PC-9 (cell line): ENCODE measurements around the gene NLRP1. TPM values are rescaled to one million over a fixed set of nuclear protein-coding genes. Genes with fewer than 3 reads are reported as not detected.

ENCODE experiments used
- BruUV-seq: library from RNA; stranded (reverse); fragments of 400-500 nt; replicated peaks from 2 replicates; lab custom pipeline; 2021; lab: Mats Ljungman, UMichigan
- CTCF ChIA-PET: fragments of 300-600 bp; sonication (Branson Sonifier 250); formaldehyde crosslinking; loops from one replicate; lab custom pipeline; 2022; ENCODE audit warnings: antibody characterized with exemption; lab: Charles Lee
- POLR2A ChIA-PET: fragments of 300-600 bp; sonication (Branson Sonifier 250); formaldehyde crosslinking; loops from one replicate; lab custom pipeline; 2022; ENCODE audit warnings: antibody characterized with exemption; ENCODE audit not compliant: unreplicated experiment; lab: Charles Lee
- DNase-seq, 2 experiments: peaks; one replicate each; pipeline versions ENCODE4 v3.0.0 to v3.0.0-alpha.2; 2015 to 2022; ENCODE audit warnings: mixed read lengths in 1 of 2
- H2AFZ ChIP-seq: fragments of 200-600 bp; sonication (generic); 2 replicates; pipeline ENCODE4 v1.8.1; 2017; ENCODE audit warnings: antibody characterized with exemption
- H3F3A ChIP-seq: fragments of 200-600 bp; sonication (generic); 2 replicates; pipeline ENCODE4 v1.8.1; 2017; ENCODE audit warnings: antibody characterized with exemption, mild to moderate bottlenecking, low read depth; ENCODE audit not compliant: insufficient read depth
- H3K27ac ChIP-seq: fragments of 200-600 bp; sonication (generic); 2 replicates; pipeline ENCODE4 v1.6.1; 2016; ENCODE audit warnings: mixed run types
- H3K27me3 ChIP-seq: fragments of 200-600 bp; sonication (generic); 2 replicates; pipeline ENCODE4 v1.6.1; 2016; ENCODE audit warnings: low read depth, mixed run types; ENCODE audit not compliant: insufficient read depth
- H3K36me3 ChIP-seq: fragments of 200-600 bp; sonication (generic); 2 replicates; pipeline ENCODE4 v1.6.1; 2016; ENCODE audit warnings: low read depth, mixed run types
- H3K4me1 ChIP-seq: fragments of 200-600 bp; sonication (generic); replicated peaks from 2 replicates; pipeline ENCODE4 v1.6.1; 2016; ENCODE audit warnings: mixed run types; ENCODE audit not compliant: insufficient read depth
- H3K4me2 ChIP-seq: fragments of 200-600 bp; sonication (generic); 2 replicates; pipeline ENCODE4 v1.6.1; 2017; ENCODE audit warnings: mixed run types
- H3K4me3 ChIP-seq: fragments of 200-600 bp; sonication (generic); 2 replicates; pipeline ENCODE4 v1.6.1; 2016; ENCODE audit warnings: mixed run types
- H3K79me2 ChIP-seq: fragments of 200-600 bp; sonication (generic); 2 replicates; pipeline ENCODE4 v1.6.1; 2017; ENCODE audit warnings: low read depth, mixed run types
- H3K9me2 ChIP-seq: fragments of 200-600 bp; sonication (generic); 2 replicates; pipeline ENCODE4 v1.8.1; 2017; ENCODE audit warnings: mild to moderate bottlenecking; ENCODE audit not compliant: insufficient read depth
- H3K9me3 ChIP-seq: fragments of 200-600 bp; sonication (generic); 2 replicates; pipeline ENCODE4 v1.8.1; 2016; ENCODE audit warnings: low read depth; ENCODE audit not compliant: insufficient read depth
- H4K20me1 ChIP-seq: fragments of 200-600 bp; sonication (generic); 2 replicates; pipeline ENCODE4 v1.8.1; 2017; ENCODE audit not compliant: insufficient read depth
- EZH2 ChIP-seq: fragments of 200-600 bp; sonication (generic); IDR thresholded peaks from 2 replicates; pipeline ENCODE4 v1.8.0; 2017; ENCODE audit warnings: antibody characterized with exemption, low read depth
- intact Hi-C: fragments of 100-400 bp; cut with micrococcal nuclease; formaldehyde crosslinking; loops from one replicate; pipeline ENCODE4 v1.10.0; 2022; ENCODE audit not compliant: unreplicated experiment
- total RNA-seq: library from RNA; stranded (reverse); gene quantifications from 2 replicates; pipeline ENCODE4 v1.2.3, GENCODE V29; 2021
- TF ChIP-seq, protein P1 (sequence below): fragments of 200-600 bp; sonication (generic); conservative IDR thresholded peaks from 2 replicates; pipeline ENCODE4 v1.6.1; 2017; ENCODE audit warnings: mixed run types, antibody characterized with exemption, mild to moderate bottlenecking, moderate library complexity

The NLRP1 gene
- total RNA-seq, 1 experiment from 2014 or later: 0.63 TPM

DNA sequence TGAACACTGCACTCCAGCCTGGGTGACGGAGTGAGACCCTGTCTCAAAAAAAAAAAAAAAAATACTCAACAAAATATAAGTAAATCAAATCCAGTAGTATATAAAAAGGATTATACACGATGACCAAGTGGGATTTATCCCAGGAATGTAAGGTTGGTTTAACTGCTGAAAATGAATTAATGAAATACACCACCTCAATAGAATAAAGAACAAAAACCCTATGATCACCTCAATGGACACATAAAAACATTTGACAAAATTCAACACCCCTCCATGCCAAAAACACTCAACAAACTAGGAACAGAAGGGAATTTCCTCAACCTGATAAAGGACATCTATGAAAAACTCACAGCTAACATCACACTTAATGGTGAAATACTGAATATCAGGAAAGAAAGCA, 91.3 kb downstream of the NLRP1 start:
- Histone ChIP-seq H3K4me3 (no peak overlapping the region), H3K4me2 (no peak overlapping the region), H3K9me2 (no peaks in the 10 kb centered on the region), H3K9me3 (peaks cover 9% of the 10 kb centered on the region), H3F3A (peaks cover 19% of the 10 kb centered on the region; the same call in 1 of the 2 replicates), H4K20me1 (no peaks in the 10 kb centered on the region), H3K27ac (no peak overlapping the region), H3K27me3 (no peaks in the 10 kb centered on the region), H2AFZ (no peak overlapping the region), H3K4me1 (no peaks in the 10 kb centered on the region; the same call in 1 of the 2 replicates), H3K79me2 (peaks cover 12% of the 10 kb centered on the region), H3K36me3 (peaks cover 22% of the 10 kb centered on the region)
- BruUV-seq: no TSS peak
- DNase-seq: no peak
- TF ChIP-seq, protein P1, sequence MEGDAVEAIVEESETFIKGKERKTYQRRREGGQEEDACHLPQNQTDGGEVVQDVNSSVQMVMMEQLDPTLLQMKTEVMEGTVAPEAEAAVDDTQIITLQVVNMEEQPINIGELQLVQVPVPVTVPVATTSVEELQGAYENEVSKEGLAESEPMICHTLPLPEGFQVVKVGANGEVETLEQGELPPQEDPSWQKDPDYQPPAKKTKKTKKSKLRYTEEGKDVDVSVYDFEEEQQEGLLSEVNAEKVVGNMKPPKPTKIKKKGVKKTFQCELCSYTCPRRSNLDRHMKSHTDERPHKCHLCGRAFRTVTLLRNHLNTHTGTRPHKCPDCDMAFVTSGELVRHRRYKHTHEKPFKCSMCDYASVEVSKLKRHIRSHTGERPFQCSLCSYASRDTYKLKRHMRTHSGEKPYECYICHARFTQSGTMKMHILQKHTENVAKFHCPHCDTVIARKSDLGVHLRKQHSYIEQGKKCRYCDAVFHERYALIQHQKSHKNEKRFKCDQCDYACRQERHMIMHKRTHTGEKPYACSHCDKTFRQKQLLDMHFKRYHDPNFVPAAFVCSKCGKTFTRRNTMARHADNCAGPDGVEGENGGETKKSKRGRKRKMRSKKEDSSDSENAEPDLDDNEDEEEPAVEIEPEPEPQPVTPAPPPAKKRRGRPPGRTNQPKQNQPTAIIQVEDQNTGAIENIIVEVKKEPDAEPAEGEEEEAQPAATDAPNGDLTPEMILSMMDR: no peak
- no peak for TF ChIP-seq EZH2
- POLR2A ChIA-PET: no interaction called here
- intact Hi-C loops: no loop called here
- CTCF ChIA-PET: no interaction called here

DNA sequence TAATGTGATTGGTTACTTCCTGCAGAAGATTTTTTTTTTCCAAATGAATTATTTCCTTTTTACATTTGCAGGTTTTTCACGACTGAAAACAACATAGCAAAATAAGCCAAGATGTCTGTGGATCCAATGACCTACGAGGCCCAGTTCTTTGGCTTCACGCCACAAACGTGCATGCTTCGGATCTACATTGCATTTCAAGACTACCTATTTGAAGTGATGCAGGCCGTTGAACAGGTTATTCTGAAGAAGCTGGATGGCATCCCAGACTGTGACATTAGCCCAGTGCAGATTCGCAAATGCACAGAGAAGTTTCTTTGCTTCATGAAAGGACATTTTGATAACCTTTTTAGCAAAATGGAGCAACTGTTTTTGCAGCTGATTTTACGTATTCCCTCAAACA, 95.6 kb downstream of the NLRP1 start:
- Histone ChIP-seq H4K20me1 (peaks cover under 1% of the 10 kb centered on the region; the same call in 1 of the 2 replicates), H3K4me3 (no peak overlapping the region), H3K36me3 (peaks cover 28% of the 10 kb centered on the region), H3K27ac (no peak overlapping the region), H3K9me3 (peaks cover 8% of the 10 kb centered on the region), H3F3A (peaks cover 32% of the 10 kb centered on the region; the same call in 1 of the 2 replicates), H3K4me1 (peaks cover 16% of the 10 kb centered on the region; the same call in 1 of the 2 replicates), H3K4me2 (no peak overlapping the region), H3K27me3 (no peaks in the 10 kb centered on the region), H3K79me2 (peaks cover 46% of the 10 kb centered on the region), H2AFZ (no peak overlapping the region), H3K9me2 (no peaks in the 10 kb centered on the region)
- no peak for DNase-seq
- CTCF ChIA-PET: no interaction called here
- no TSS peak for BruUV-seq
- intact Hi-C loops: loop anchor here (5.0 kb wide), 1 partner anchor 206 kb away; the partner anchor contains the start of gene RABEP1
- TF ChIP-seq, protein P1: no peak
- no peak for TF ChIP-seq EZH2
- POLR2A ChIA-PET: no interaction called here

DNA sequence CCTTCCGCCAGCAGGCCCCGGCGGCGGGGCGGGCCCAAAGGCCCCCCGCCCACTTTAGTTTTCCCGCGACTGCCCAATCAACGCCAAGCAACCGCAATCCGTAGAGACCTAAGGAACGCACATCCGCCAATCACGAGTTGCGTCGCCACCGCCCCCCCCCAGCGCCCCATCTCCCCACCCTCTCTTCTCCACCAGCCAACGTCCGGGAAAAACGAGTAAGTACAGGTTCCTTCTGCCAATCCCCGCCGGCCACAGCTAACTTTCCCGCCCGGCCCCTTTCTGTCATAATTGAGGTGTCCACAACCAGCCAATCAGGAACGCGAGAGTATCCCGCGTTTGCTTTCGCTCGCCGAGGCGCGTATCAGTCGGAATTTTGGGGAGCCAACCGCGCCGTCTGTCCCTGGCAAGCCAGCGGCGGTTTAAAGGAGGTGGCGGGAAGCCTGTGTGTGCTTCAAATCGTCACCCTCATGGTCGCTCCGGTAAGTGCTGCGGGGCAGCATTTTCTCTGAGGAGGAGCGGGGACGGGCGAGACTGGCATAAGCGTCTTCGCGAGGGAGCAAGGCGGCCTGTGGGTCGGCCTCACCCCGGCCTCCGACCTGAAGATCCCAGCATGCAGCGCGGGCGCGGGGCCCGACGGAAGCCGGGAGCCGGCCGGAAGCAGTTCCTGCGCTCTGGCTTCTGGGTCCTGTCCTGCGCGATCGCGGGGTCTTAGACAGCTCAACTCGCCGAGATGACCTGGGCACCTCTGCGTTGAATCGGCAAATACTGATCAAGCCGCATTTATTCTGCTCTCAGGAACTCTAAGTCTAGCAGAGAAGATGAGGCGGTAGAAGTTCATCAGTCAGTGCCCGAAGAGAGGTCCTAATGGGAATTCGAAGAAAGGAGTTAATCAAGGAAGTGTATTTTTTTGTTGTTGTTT, 97.8 kb downstream of the NLRP1 start, which contains the start of gene MIS12:
TSS of gene MIS12 (plus strand) at position 361 of the 919 bp plus-strand sequence. CDS start 2,297 bp downstream, outside the sequence.
- Histone ChIP-seq H3K27ac (peak within 1 kb of the TSS; percentile 91), H4K20me1 (peaks cover 4% of the 10 kb centered on the region; the same call in 1 of the 2 replicates), H3K4me3 (peak within 1 kb of the TSS; percentile 92), H3K9me2 (no peaks in the 10 kb centered on the region), H3K4me1 (peaks cover 16% of the 10 kb centered on the region; the same call in 1 of the 2 replicates), H3K79me2 (peaks cover 56% of the 10 kb centered on the region), H3K9me3 (no peaks in the 10 kb centered on the region; the same call in 1 of the 2 replicates), H3K27me3 (no peaks in the 10 kb centered on the region), H3K36me3 (peaks cover 39% of the 10 kb centered on the region), H3K4me2 (peak within 1 kb of the TSS; percentile 91), H3F3A (peaks cover 29% of the 10 kb centered on the region; the same call in 1 of the 2 replicates), H2AFZ (peak within 1 kb of the TSS; percentile 91)
- no peak for TF ChIP-seq EZH2
- TF ChIP-seq, protein P1: no peak
- BruUV-seq: no TSS peak
- ChIA-PET POLR2A (interaction anchor here (0.6 to 0.8 kb wide), 7 partner anchors 16 to 1691 kb away, joined by 3 to 28 read pairs (median 5); partner anchors contain the start of gene NUP88), CTCF (interaction anchor here (0.5 to 0.6 kb wide), 4 partner anchors 10 to 88 kb away, joined by 3 to 5 read pairs (median 4); no protein-coding TSS in a partner anchor)
- intact Hi-C loops: loop anchor here (1.0 to 5.0 kb wide), 2 partner anchors 17 to 204 kb away; partner anchors contain the start of gene RABEP1
- peak; percentile 97 to 98 for DNase-seq
